GM19351 (cell line): ENCODE data around the gene STK39.
A peak's percentile ranks its signal among the peaks of the same experiment; 100 is the strongest.
"Not testable (repeated sequence)": the region's sequence is repeated elsewhere in the genome, so short reads cannot be mapped to it uniquely, and the experiment has no call there.

Experiments
- ATAC-seq: cut with Tn5 transposase; IDR thresholded peaks from one replicate; pipeline ENCODE4 v1.9.1; 2021; ENCODE audit warnings: mild to moderate bottlenecking, moderate library complexity; ENCODE audit not compliant: unreplicated experiment

The STK39 gene

GRCh38 chr2:168140892-168141291 lies 106.5 kb downstream of the STK39 start:
- no peak for ATAC-seq

GRCh38 chr2:168139852-168140251 lies 107.5 kb downstream of the STK39 start:
- no peak for ATAC-seq

GRCh38 chr2:168138901-168139300 lies 108.5 kb downstream of the STK39 start:
- no peak for ATAC-seq

GRCh38 chr2:168138374-168138773 lies 109.0 kb downstream of the STK39 start:
- no peak for ATAC-seq

- no peak for ATAC-seq
Observed at GRCh38 chr2:168137510-168138180, 109.8 kb downstream of the STK39 start.

GRCh38 chr2:168136392-168136977 lies 110.9 kb downstream of the STK39 start:
- no peak for ATAC-seq

- no peak for ATAC-seq
Observed at GRCh38 chr2:168135630-168136029, 111.8 kb downstream of the STK39 start.

GRCh38 chr2:168135121-168135520 lies 112.3 kb downstream of the STK39 start:
- no peak for ATAC-seq

GRCh38 chr2:168134485-168134884 lies 112.9 kb downstream of the STK39 start:
- ATAC-seq, result no peak

- ATAC-seq, result no peak
Observed at GRCh38 chr2:168132389-168132788, 115.0 kb downstream of the STK39 start.

GRCh38 chr2:168130346-168130745 lies 117.0 kb downstream of the STK39 start:
- no peak for ATAC-seq

- ATAC-seq, result no peak
Observed at GRCh38 chr2:168127371-168127770, 120.0 kb downstream of the STK39 start.

- ATAC-seq, result not testable (repeated sequence)
Observed at GRCh38 chr2:168122210-168122609, 125.2 kb downstream of the STK39 start.

- no peak for ATAC-seq
Observed at GRCh38 chr2:168120730-168121129, 126.7 kb downstream of the STK39 start.

GRCh38 chr2:168120310-168120709 lies 127.1 kb downstream of the STK39 start:
- ATAC-seq, result no peak

GRCh38 chr2:168119515-168120141 lies 127.8 kb downstream of the STK39 start:
- ATAC-seq, result peak; percentile 55

- ATAC-seq, result peak; percentile 81
Observed at GRCh38 chr2:168118733-168119514, 128.5 kb downstream of the STK39 start.

GRCh38 chr2:168116448-168116847 lies 130.9 kb downstream of the STK39 start:
- ATAC-seq, result no peak

GRCh38 chr2:168114619-168115018 lies 132.8 kb downstream of the STK39 start:
- no peak for ATAC-seq

- no peak for ATAC-seq
Observed at GRCh38 chr2:168114040-168114439, 133.4 kb downstream of the STK39 start.

- no peak for ATAC-seq
Observed at GRCh38 chr2:168107322-168107721, 140.1 kb downstream of the STK39 start.
